DND-41 (cell line): ENCODE results near the gene TCF23.

Experiments
- ATAC-seq: fragments of 200-7000 bp; cut with Tn5 transposase; 3 replicates; pipeline ENCODE4 v1.9.1; 2021; ENCODE audit warnings: low read depth; ENCODE audit not compliant: insufficient read depth
- DNase-seq: peaks from one replicate; pipeline ENCODE4 v3.0.0-alpha.2; 2020
- H2AFZ ChIP-seq: 2 replicates; pipeline ENCODE4 v1.6.0; 2012; ENCODE audit warnings: low read depth, low read length
- H3K27ac ChIP-seq: 2 replicates; pipeline ENCODE4 v1.5.1; 2012; ENCODE audit warnings: low read length, inconsistent platforms
- H3K27me3 ChIP-seq: fragments of 200-600 bp; sonication (generic); 2 replicates; pipeline ENCODE4 v1.6.0; 2012; ENCODE audit warnings: low read length, mild to moderate bottlenecking, inconsistent platforms; ENCODE audit not compliant: insufficient read depth, poor library complexity
- H3K36me3 ChIP-seq: 2 replicates; pipeline ENCODE4 v1.5.1; 2012; ENCODE audit warnings: low read length, inconsistent platforms; ENCODE audit not compliant: insufficient read depth
- H3K4me1 ChIP-seq: 2 replicates; pipeline ENCODE4 v1.5.1; 2012; ENCODE audit warnings: mild to moderate bottlenecking, low read length; ENCODE audit not compliant: insufficient read depth
- H3K4me2 ChIP-seq: 2 replicates; pipeline ENCODE4 v1.6.0; 2012; ENCODE audit warnings: mild to moderate bottlenecking, moderate library complexity, low read length, inconsistent platforms; ENCODE audit not compliant: insufficient read depth
- H3K4me3 ChIP-seq, 2 experiments: fragments of 200-600 bp in 1 of 2; shearing (Covaris generic) in 1 of 2; 2 replicates each; pipeline ENCODE4 v1.5.1; 2012 to 2016; ENCODE audit warnings: inconsistent platforms in 2 of 2, low read length in 2 of 2, mild to moderate bottlenecking in 2 of 2, low read depth in 1 of 2, moderate library complexity in 1 of 2
- H3K79me2 ChIP-seq: 2 replicates; pipeline ENCODE4 v1.6.0; 2012; ENCODE audit warnings: low read length, inconsistent platforms; ENCODE audit not compliant: insufficient read depth
- H3K9ac ChIP-seq: 2 replicates; pipeline ENCODE4 v1.6.0; 2012; ENCODE audit warnings: low read depth, mild to moderate bottlenecking, inconsistent platforms, low read length, moderate library complexity
- H3K9me3 ChIP-seq: 2 replicates; pipeline ENCODE4 v1.5.1; 2012; ENCODE audit warnings: low read length, moderate library complexity, mild to moderate bottlenecking, inconsistent platforms; ENCODE audit not compliant: insufficient read depth, severe bottlenecking
- H4K20me1 ChIP-seq: 2 replicates; pipeline ENCODE4 v1.6.0; 2012; ENCODE audit warnings: low read length; ENCODE audit not compliant: insufficient read depth
- EZH2 ChIP-seq: IDR thresholded peaks from 3 replicates; pipeline ENCODE4 v1.6.1; 2012; ENCODE audit warnings: borderline replicate concordance, low read depth, mild to moderate bottlenecking, moderate library complexity, low read length, inconsistent platforms; ENCODE audit not compliant: severe bottlenecking
- TF ChIP-seq, protein P1 (sequence below): IDR thresholded peaks from 2 replicates; pipeline ENCODE4 v1.5.1; 2012; ENCODE audit warnings: borderline replicate concordance, low read length, moderate library complexity, mild to moderate bottlenecking; ENCODE audit not compliant: poor library complexity, severe bottlenecking; ENCODE audit errors: extremely low read depth

The TCF23 gene

DNA sequence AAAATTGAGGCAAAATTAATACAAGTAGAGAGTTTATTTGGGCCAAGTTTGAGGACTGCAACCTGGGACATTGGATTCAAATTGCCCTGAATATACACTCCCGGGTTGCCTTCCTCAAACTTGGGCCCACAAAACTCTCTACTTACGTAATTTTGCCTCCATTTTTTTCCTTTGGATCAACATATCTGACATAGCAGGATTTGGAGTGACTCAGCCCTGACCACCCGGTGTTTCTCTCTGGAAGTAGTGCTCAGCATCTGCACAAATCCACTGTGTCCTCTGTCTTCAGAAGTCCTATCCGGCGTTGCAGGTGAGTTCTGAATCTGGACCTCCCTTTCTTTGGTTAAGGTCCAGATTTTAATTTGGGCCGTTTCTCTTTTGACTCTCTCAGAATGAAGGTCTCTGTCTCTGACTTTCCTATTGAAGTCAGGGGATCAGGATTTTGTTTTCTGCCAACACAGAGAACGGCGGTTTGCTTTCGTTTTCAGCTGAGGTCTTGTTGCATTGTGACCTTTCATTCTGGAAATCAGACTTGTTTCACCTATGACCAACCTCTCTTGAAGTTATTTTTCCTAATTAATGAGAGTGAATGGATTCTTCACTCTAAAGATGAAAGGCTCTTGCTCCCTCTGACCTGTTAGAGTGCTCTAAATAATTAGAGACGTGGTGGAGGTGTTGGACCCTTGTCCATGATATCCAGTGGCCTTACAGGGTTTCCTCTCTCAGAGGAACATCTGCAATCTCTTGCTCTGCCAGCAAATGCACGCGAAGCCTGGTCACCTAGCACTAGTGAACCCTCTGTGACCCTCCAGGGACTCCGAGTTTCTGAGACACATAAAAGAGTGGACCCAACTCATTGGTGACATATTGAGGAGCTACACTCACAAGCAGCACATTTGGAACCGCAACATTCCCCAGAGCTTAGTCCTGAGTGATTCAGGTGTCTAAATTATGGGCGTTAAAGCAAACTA lies 13.6 kb downstream of the TCF23 start:
- peaks cover 3% of the 10 kb centered on the region for H3K27me3 ChIP-seq
- no peak overlapping the region for H3K4me2 ChIP-seq
- ATAC-seq (no peak), DNase-seq (no peak)
- H4K20me1 ChIP-seq: no peaks in the 10 kb centered on the region
- H3K4me1 ChIP-seq: no peaks in the 10 kb centered on the region
- TF ChIP-seq, protein P1, sequence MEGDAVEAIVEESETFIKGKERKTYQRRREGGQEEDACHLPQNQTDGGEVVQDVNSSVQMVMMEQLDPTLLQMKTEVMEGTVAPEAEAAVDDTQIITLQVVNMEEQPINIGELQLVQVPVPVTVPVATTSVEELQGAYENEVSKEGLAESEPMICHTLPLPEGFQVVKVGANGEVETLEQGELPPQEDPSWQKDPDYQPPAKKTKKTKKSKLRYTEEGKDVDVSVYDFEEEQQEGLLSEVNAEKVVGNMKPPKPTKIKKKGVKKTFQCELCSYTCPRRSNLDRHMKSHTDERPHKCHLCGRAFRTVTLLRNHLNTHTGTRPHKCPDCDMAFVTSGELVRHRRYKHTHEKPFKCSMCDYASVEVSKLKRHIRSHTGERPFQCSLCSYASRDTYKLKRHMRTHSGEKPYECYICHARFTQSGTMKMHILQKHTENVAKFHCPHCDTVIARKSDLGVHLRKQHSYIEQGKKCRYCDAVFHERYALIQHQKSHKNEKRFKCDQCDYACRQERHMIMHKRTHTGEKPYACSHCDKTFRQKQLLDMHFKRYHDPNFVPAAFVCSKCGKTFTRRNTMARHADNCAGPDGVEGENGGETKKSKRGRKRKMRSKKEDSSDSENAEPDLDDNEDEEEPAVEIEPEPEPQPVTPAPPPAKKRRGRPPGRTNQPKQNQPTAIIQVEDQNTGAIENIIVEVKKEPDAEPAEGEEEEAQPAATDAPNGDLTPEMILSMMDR: no peak
- no peak for TF ChIP-seq EZH2
- no peaks in the 10 kb centered on the region for H3K79me2 ChIP-seq
- H3K36me3 ChIP-seq: no peaks in the 10 kb centered on the region
- no peak overlapping the region for H3K4me3 ChIP-seq
- no peak overlapping the region for H2AFZ ChIP-seq
- H3K9ac ChIP-seq: no peak overlapping the region
- no peak overlapping the region for H3K27ac ChIP-seq
- no peaks in the 10 kb centered on the region for H3K9me3 ChIP-seq

DNA sequence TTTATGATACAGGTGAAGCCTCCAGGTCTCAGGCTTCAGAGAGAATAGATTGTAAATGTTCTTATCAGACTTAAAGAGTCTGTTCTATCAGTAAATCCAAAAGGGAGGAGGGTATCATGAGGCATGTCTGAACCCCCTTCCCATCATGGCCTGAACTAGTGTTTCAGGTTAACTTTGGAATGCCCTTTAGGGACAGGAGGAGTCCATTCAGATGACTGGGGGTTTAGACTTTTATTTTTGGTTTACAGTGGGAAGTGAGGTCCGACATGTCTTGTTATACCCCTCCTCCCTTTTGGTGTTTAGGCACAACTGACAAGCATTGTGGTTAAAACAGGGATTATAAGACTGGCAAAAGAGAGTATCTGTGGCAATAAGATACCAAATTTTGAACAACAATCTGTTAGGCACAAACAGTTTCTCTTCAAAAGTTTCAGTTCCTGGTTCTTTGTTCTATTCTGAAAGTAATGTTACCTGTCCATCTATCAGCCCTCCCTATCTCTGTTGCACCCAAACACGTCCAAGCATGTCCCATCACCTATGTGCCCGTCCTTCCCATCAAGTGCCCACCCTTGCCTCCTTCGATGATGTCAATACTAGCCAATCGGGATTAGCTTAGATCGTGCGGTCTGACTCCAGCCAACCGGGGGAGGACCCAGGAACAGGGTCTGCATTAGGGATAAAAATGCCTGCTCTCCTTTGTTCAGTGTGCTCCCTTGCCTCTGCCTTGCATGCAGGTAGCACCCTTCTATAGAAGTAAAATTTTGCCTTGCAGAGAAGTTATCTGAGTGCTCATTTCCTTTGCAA lies 16.4 kb downstream of the TCF23 start:
- Histone ChIP-seq H3K9me3 (no peaks in the 10 kb centered on the region), H4K20me1 (no peaks in the 10 kb centered on the region), H3K27me3 (peaks cover 3% of the 10 kb centered on the region), H3K4me2 (no peak overlapping the region), H2AFZ (no peak overlapping the region), H3K9ac (no peak overlapping the region), H3K36me3 (no peaks in the 10 kb centered on the region), H3K4me3 (no peak overlapping the region), H3K4me1 (peaks cover 3% of the 10 kb centered on the region), H3K79me2 (no peaks in the 10 kb centered on the region), H3K27ac (no peak overlapping the region)
- DNase-seq: no peak
- TF ChIP-seq, protein P1: no peak
- no peak for TF ChIP-seq EZH2
- no peak for ATAC-seq

DNA sequence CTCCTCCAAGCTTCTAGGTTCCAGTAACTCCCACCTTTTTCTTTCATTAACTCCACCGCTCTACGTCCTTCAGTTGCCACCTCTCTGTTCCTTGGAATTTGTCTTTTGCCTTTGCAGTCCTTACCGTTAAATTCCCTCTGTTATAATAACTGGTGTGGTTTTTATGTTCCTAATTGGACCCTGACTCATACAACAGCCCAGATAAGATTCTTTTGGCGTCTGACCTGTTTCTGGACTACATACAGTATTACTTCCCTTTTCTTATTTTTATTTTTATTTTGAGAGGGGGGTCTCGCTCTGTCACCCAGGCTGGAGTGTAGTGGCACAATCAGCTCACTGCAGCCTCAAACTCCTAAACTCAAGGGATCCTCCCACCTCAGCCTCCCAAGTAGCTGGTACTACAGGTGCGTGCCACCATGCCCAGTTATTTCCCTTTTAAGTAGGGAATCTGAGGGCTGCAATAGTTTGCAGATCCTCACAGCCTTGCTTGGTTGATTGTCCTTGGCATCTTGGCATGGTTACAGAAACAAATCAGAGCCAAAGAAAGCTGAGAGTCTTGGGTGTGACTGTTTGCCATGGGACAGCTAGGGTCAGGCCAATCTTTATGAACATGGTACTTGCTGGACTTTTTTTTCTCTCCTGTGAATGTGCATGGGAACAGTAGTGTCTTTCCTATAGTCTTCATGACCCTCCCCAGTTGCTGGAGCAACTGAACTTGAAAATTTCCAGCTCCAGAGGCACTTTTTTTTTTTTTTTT lies 22.0 kb downstream of the TCF23 start:
- Histone ChIP-seq H3K9ac (no peak overlapping the region), H3K27me3 (peaks cover 26% of the 10 kb centered on the region), H3K4me2 (peak overlapping the region; percentile 58; the same call in 1 of the 2 replicates)

More for the DNA sequence above, 22.0 kb downstream of the TCF23 start:
- Histone ChIP-seq H3K27ac (no peak overlapping the region), H4K20me1 (no peaks in the 10 kb centered on the region), H3K9me3 (no peaks in the 10 kb centered on the region), H3K4me3 (no peak overlapping the region), H3K36me3 (no peaks in the 10 kb centered on the region), H2AFZ (peak overlapping the region; percentile 42; the same call in 1 of the 2 replicates), H3K79me2 (no peaks in the 10 kb centered on the region), H3K4me1 (peaks cover 4% of the 10 kb centered on the region)
- no peak for DNase-seq
- no peak for ATAC-seq
- TF ChIP-seq EZH2: no peak
- TF ChIP-seq, protein P1: no peak
